ENCODE data around the gene ALG12.

Gene ALG12

DNA sequence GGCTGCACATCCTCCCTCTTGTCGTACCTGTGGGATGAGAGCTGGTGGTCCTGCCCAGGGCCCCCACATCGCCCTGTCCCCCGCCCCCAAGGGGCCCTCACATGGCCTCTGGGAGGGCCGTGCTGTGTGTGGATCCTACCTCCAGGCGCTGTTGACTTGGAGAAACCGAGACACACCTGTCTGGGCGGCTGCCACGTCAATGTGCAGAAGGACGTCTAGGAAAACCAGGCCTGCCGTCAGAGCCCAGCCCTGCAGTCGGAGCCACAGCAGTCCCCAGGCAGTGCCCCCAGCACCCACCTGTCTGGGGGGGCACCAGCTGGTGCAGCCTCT, 14.2 kb downstream of the ALG12 start:
- no peak for DNase-seq (ENCODE audit: extremely low read depth, insufficient read length)
- H3K4me3 ChIP-seq (replicated peaks; ENCODE audit: low read depth, low read length): no peak overlapping the region
- TF ChIP-seq, protein P1, sequence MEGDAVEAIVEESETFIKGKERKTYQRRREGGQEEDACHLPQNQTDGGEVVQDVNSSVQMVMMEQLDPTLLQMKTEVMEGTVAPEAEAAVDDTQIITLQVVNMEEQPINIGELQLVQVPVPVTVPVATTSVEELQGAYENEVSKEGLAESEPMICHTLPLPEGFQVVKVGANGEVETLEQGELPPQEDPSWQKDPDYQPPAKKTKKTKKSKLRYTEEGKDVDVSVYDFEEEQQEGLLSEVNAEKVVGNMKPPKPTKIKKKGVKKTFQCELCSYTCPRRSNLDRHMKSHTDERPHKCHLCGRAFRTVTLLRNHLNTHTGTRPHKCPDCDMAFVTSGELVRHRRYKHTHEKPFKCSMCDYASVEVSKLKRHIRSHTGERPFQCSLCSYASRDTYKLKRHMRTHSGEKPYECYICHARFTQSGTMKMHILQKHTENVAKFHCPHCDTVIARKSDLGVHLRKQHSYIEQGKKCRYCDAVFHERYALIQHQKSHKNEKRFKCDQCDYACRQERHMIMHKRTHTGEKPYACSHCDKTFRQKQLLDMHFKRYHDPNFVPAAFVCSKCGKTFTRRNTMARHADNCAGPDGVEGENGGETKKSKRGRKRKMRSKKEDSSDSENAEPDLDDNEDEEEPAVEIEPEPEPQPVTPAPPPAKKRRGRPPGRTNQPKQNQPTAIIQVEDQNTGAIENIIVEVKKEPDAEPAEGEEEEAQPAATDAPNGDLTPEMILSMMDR (IDR thresholded peaks at IDR 0.05; ENCODE audit: insufficient read depth, low read length, poor library complexity, severe bottlenecking): no peak
- no peaks in the 10 kb centered on the region for H3K27me3 ChIP-seq (replicated peaks; ENCODE audit: control insufficient read depth, insufficient read depth, low read length)
- peaks cover 28% of the 10 kb centered on the region for H3K36me3 ChIP-seq (ENCODE audit: control insufficient read depth, insufficient read depth, low read length)

DNA sequence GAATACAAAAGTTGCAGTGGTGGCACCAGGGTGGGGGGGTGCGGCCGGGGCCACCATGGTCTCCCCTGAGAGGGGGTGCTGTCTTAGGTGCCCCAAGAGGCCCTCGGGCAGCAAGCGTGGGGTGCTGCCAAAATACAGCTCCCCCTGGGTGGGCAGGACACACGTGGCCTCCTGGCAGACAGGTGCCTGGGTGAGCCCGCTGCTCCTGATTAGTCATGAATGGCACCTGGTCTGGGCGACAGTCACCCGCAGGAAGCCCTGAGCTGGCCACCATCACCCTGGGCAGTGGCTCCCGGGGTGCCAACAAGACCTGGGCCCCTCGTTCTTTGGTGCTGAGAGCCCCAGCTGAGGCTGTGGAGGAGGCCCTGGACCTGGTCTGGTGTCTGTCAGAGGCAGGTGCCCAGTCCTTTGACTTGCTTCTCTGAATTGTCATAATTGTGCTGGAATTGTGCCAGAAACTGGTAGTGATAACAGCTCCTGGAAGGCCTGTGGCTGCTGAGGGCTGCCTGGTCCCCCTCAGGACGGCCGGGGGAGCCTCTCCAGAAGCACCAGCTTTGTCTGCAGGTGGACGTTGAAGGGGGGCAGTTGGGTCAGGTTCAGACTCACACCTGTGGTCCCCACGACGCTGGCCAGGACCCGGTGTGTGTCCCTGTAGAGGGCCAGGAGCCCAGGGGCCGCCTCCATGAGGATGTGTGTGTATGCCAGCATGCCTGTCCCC, 14.8 kb downstream of the ALG12 start:
- no peak overlapping the region for H3K4me3 ChIP-seq (replicated peaks; ENCODE audit: low read depth, low read length)
- H3K36me3 ChIP-seq (ENCODE audit: control insufficient read depth, insufficient read depth, low read length): peaks cover 26% of the 10 kb centered on the region
- no peak for DNase-seq (ENCODE audit: extremely low read depth, insufficient read length)
- TF ChIP-seq, protein P1 (IDR thresholded peaks at IDR 0.05; ENCODE audit: insufficient read depth, low read length, poor library complexity, severe bottlenecking): no peak
- H3K27me3 ChIP-seq (replicated peaks; ENCODE audit: control insufficient read depth, insufficient read depth, low read length): no peaks in the 10 kb centered on the region

DNA sequence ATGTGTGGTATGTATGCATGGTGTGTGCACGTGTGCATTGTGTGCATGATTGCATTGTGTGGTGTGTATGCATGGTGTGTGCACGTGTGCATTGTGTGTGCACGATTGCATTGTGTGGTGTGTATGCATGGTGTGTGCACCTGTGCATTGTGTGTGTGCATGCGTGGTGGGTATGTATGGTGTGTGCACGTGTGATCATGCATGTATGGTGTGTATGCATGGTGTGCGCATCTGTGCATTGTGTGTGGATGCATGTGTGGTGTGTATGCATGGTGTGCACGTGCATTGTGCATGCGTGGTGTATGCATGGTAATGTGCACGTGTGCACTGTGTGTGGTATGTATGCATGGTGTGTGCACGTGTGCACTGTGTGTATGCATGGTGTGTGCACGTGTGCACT, 16.8 kb downstream of the ALG12 start:
- H3K36me3 ChIP-seq (ENCODE audit: control insufficient read depth, insufficient read depth, low read length): peaks cover 15% of the 10 kb centered on the region
- no peak overlapping the region for H3K4me3 ChIP-seq (replicated peaks; ENCODE audit: low read depth, low read length)
- TF ChIP-seq, protein P1 (IDR thresholded peaks at IDR 0.05; ENCODE audit: insufficient read depth, low read length, poor library complexity, severe bottlenecking): no peak
- DNase-seq (ENCODE audit: extremely low read depth, insufficient read length): no peak
- no peaks in the 10 kb centered on the region for H3K27me3 ChIP-seq (replicated peaks; ENCODE audit: control insufficient read depth, insufficient read depth, low read length)

DNA sequence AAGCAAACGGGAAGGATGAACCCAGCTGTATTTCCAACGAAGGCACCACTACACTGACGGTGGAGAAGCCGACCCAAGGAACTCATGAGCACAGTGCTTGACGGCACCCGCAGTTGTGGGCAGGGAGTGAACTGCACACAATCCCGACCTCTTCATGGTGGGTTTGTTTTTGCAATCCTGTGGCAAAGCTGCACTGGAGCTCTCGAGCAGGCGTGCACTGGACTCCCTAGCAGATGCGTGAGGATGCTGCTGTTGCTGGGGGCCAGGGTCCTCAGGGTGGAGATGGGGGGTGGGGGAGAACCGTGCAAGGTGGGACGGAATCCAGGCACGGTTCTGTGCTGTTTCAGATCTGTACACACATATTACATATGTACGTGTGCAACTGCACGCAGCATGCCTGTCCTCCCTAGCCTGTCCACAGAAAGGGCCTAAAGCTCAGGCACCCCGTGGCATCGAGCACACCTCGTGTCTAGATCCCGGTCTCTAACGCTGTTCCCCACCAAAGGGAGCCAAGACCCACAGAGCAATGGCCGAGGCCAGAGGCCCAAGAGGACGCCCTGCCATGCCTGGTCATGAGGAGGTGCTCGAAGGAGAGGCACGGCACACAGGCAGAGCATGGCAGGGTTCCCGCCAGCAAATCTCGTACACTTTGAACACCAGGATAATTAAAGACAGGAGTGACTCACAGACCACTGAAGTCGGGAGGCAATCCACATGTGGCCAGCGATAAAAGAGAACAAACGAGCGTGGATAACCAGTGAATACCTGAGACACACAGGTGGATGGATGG, 17.6 kb downstream of the ALG12 start:
- H3K4me3 ChIP-seq (replicated peaks; ENCODE audit: low read depth, low read length): no peak overlapping the region
- TF ChIP-seq, protein P1 (IDR thresholded peaks at IDR 0.05; ENCODE audit: insufficient read depth, low read length, poor library complexity, severe bottlenecking): no peak
- peaks cover 14% of the 10 kb centered on the region for H3K36me3 ChIP-seq (ENCODE audit: control insufficient read depth, insufficient read depth, low read length)
- no peaks in the 10 kb centered on the region for H3K27me3 ChIP-seq (replicated peaks; ENCODE audit: control insufficient read depth, insufficient read depth, low read length)
- DNase-seq (ENCODE audit: extremely low read depth, insufficient read length): no peak

DNA sequence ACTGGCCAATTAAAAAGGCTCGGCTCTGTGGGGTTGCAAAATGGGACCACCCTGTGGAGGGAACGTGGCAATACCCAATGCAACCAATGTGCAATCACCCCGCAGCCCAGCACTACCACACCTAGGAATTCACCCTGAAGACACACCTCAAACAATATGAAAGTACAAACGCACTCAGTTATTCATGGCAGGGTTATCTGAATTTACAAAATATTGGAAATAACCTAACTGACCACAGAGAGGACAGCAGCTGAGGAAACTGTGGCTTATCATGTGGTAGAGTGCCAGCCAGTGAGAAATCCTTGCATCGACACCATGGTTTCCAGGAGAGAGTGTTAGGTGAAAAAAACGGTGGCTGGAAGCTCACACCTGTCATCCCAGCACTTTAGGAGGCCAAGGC, 18.7 kb downstream of the ALG12 start:
- H3K27me3 ChIP-seq (replicated peaks; ENCODE audit: control insufficient read depth, insufficient read depth, low read length): no peaks in the 10 kb centered on the region
- peaks cover 12% of the 10 kb centered on the region for H3K36me3 ChIP-seq (ENCODE audit: control insufficient read depth, insufficient read depth, low read length)
- H3K4me3 ChIP-seq (replicated peaks; ENCODE audit: low read depth, low read length): no peak overlapping the region
- no peak for DNase-seq (ENCODE audit: extremely low read depth, insufficient read length)
- TF ChIP-seq, protein P1 (IDR thresholded peaks at IDR 0.05; ENCODE audit: insufficient read depth, low read length, poor library complexity, severe bottlenecking): no peak

All from GM06990 (cell line).